GM23248 (cell line): ENCODE results near the gene TRAF1.

ENCODE experiments used
- EZH2 ChIP-seq: fragments of 200-600 bp; sonication (generic); IDR thresholded peaks from 2 replicates; pipeline ENCODE4 v1.6.1; 2018; ENCODE audit warnings: antibody characterized with exemption, mild to moderate bottlenecking; ENCODE audit not compliant: insufficient read depth, poor library complexity, severe bottlenecking
- EZH2phosphoT487 ChIP-seq: fragments of 200-600 bp; sonication (generic); IDR thresholded peaks from 2 replicates; pipeline ENCODE4 v1.6.1; 2018; ENCODE audit warnings: antibody characterized with exemption, moderate library complexity, mild to moderate bottlenecking, low read depth; ENCODE audit not compliant: insufficient read depth

- no peak for TF ChIP-seq EZH2phosphoT487
- no peak for TF ChIP-seq EZH2
Observed at GRCh38 chr9:120868676-120869359, 57.8 kb downstream of the TRAF1 start.
